Transverse colon (tissue), 4 donors: ENCODE measurements around the gene PEX14.

Experiments
- CTCF ChIP-seq, 5 experiments: fragments of 200-600 bp in 3 of 5; fragments of 450-650 bp in 2 of 5; sonication (generic) in 3 of 5; IDR thresholded peaks; 1 replicate in 2 of 5; 2 replicates in 3 of 5; pipeline ENCODE4 v1.5.1; 2016 to 2017; ENCODE audit warnings: antibody characterized with exemption in 5 of 5, inconsistent platforms in 3 of 5, mild to moderate bottlenecking in 2 of 5, moderate library complexity in 1 of 5
- EP300 ChIP-seq: sonication (generic); formaldehyde crosslinking; IDR thresholded peaks from one replicate; pipeline ENCODE4 v1.6.1; 2017; ENCODE audit warnings: antibody characterized with exemption, low read depth
- POLR2A ChIP-seq: fragments of 450-650 bp; IDR thresholded peaks from one replicate; pipeline ENCODE4 v1.6.1; 2016; ENCODE audit warnings: antibody characterized with exemption, mild to moderate bottlenecking, moderate library complexity
- POLR2AphosphoS5 ChIP-seq, 3 donors: sonication (generic); formaldehyde crosslinking; IDR thresholded peaks; one replicate each; pipeline ENCODE4 v1.6.1; 2016; ENCODE audit warnings: antibody characterized with exemption in 3 of 3

DNA sequence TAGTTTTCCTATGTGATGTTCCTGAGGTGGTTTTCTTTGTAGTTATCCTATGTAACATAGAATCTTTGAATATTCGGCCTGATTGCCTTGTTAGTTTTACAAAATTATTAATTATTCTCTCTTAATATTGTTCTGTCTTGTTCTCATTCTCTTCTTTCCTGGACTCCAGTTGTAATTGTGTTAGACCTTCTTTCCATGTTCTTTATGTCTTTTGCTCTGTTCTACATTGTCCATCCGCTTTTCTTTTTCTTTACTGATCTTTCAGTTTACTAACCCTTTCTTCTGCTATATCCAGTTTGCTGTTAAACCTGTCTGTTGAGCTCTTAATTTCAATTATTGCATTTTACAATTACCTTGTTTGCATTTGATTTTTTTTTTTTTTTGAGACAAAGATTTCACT is 89.3 kb downstream of the PEX14 start:
- no peak for TF ChIP-seq CTCF (IDR thresholded peaks at IDR 0.05)
- TF ChIP-seq POLR2AphosphoS5 (IDR thresholded peaks at IDR 0.05) = no peak
- TF ChIP-seq EP300 = no peak
- no peak for TF ChIP-seq POLR2A
